Activated CD4-positive, alpha-beta T cell treated with anti-CD3 and anti-CD28 coated beads for 1 hour (primary cell): ENCODE data around the gene SERINC3.

Source experiments
- DNase-seq: peaks from one replicate; pipeline ENCODE4 v3.0.0-alpha.2; 2020

SERINC3 gene

DNA sequence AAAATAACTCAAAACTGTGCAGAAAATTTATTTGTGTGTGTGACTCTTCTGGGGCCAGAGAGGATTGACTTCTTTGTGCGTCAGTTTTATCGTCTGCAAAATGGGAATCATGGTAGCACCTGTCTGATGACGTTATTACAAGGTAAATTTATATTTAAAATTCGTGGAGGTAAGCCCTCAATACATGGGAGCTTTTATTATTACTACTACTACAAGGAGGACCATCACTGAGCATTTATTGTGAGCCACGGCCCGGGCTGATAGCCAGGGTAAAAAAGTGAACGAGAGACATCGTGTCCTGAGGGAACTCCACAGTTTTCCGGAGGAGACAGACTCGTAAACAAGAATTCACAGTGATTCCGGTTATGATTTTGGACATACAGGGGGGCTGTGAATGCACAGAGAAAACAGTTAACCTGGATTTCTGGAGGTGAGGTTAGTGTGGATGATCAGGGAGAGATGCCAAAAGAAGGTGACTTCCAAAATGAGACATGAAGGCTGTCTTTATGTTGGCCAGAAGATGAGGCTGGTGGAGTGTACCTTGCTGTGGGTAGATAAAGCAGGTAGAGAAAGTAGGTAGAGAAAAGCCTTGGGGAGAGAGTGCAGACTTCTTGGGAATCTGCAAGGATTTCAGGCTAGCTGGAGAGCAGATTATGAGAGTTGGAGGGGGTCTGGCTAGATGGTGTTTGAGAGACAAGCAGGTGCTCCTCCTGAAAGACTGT, 10.6 kb upstream of the SERINC3 start:
- no peak for DNase-seq

GRCh38 chr20:44528309-44528708, 6.4 kb upstream of the SERINC3 start:
- no peak for DNase-seq

DNA sequence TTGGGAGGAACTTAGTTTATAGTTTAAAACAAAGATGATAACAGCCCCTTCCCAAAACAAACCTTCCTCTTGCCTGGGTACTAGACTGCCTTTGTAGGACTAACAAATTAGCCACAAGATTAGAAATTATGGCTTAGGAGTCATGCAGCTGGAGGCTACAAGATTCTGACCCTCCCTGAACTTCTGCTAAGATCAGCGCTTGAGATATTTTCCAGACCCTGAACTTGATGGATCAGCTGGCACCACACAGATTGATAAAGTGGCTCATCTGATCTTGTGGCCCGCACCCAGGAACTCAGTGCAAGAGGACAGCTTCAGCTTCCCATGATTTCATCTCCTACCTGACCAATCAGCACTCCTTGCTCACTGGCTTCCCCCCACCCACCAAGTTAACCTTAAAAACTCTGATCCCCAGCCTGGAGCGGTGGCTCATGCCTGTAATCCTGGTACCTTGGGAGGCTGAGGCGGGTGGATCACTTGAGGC, 5.9 kb upstream of the SERINC3 start:
- DNase-seq, result no peak

GRCh38 chr20:44526129-44526528, 4.3 kb upstream of the SERINC3 start:
- no peak for DNase-seq

- DNase-seq, result no peak
Observed at GRCh38 chr20:44523746-44524145, 1.9 kb upstream of the SERINC3 start.

GRCh38 chr20:44522841-44523240, 971 bp upstream of the SERINC3 start:
- DNase-seq, result no peak

GRCh38 chr20:44520881-44521280, 989 bp downstream of the SERINC3 start:
- no peak for DNase-seq

- DNase-seq, result no peak
Observed at GRCh38 chr20:44518248-44518647, 3.6 kb downstream of the SERINC3 start.

DNA sequence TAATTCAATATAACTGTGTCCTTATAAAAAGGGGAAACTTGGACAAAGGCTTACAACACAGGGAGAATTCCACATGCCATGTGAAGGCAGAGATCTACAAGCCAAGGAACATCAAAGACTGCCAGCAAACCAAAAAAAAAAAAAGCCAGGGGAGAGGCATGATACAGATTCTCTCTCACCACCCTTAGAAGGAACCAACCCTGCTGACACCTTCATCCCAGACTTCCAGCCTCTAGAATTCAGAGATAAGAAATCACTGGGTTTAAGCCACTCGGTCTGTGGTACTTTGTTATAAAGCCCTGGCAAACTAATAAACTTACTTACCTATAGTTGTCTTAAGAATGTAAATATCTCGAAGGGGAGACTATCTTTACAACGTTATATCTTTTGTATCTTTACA, 4.4 kb downstream of the SERINC3 start:
- DNase-seq, result no peak

- no peak for DNase-seq
Observed at GRCh38 chr20:44516491-44516890, 5.4 kb downstream of the SERINC3 start.

DNA sequence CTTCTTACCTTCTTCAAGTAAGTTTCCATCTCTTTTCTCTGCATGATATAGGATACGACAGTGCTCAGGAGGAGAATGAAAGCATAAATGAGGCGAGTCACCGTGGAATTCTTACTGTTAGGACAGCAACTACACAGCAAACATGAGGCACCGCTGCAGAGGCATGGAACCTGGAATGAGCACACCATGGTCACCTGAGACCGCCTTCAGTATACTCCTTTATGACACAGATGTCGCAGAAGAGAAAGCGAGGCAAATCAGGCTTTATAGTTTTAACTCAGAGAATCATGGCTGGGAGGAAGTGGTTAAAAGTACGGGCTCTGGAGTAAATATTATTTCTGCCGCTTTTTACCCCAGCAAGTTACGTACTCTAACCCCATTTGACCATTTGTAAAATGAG, 8.0 kb downstream of the SERINC3 start:
- DNase-seq, result no peak

DNA sequence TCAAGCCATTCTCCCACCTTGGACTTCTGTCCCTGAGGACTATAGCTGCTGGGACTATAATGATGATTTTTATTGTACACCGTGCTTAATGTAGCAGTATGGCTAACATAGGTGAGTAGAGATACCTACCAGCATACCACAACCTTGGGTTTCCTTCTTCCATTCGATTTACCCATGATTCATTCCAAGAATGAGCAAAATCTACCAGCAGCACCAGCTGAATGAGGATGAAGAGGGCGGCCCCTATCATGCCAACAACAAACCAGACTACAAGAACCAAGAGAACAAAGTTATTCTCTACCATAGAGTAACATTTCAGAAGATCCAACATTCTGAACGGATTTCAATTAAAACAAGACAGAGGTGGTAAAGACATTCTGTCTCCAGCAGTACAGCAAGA, 12.1 kb downstream of the SERINC3 start:
- DNase-seq, result no peak

GRCh38 chr20:44504402-44505307, 17.2 kb downstream of the SERINC3 start:
- no peak for DNase-seq

DNA sequence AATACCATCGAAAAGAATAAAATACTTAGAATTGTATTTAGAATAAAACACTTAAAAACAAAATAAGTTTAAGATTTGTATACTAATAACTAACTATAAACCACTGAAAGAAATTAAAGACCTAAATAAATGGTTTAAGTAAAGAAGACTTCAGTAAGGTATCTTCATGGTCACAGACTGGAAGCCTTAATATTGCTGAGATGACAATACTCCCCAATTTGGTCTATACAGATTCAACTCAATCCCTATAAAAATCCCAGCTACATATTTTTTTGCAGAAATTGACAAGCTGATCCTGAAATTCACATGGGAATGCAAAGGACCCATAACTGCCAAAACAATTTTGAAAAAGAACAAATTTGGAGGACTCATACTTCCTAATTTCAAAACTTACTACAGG, 18.9 kb downstream of the SERINC3 start:
- no peak for DNase-seq

DNA sequence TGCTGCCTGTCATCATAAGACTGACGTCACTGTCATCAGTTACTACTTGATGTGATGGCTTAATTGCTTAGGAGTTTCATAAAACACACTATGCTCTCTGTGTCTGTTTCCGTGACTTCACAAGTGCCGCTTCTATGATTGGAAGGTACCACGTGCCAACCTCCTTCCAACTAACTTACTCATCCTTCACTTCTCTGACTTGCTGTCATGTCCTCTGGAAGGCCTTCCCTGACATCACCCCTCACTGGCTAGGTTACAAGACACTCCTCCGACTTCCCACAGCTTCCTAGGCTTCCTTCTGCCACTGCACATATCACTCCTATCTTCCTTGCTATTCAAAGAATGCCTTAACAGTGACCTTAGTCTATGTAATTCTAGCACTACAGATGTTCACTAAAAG, 20.4 kb downstream of the SERINC3 start:
- no peak for DNase-seq

- DNase-seq, result no peak
Observed at GRCh38 chr20:44500221-44500620, 21.6 kb downstream of the SERINC3 start.

DNA sequence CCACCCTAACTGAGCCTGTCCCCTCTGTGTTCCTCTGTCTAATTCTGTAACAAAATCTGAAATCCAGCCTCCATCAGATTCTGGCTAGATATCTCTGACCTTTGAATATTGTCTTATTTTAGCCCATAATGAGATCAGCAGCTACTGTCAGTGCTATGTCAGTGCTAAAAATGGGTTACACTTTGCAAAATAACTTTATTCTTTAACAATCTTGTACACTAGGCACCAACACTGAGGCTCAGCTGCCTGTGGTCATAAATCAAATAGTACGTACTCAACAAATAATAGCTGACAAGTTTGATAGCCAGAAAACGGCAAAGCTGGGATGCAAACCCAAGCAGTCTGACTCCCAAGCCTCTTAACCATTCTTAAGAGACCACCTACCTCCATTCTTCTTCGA, 24.1 kb downstream of the SERINC3 start:
- DNase-seq, result no peak

DNA sequence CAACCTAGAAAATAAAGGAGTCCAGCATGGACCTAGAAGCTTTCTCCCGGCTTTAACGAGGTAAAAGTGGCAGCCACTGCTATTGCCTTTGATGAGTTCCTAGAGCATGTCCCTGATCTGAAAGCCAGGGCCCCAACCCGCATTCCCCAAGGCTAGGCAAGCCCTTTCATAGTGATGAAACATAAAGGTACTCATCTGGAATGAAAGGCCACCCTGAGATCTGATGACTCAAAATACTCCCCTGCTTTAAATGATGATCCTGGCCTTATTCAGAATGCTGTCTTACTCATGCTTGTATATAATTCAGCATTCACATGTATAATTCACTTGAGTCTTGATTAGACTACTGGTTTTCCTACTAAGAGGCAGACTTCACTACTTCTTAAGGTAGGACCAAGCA, 24.9 kb downstream of the SERINC3 start:
- DNase-seq, result no peak

GRCh38 chr20:44495802-44496481, 25.9 kb downstream of the SERINC3 start:
- no peak for DNase-seq

- no peak for DNase-seq
Observed at GRCh38 chr20:44495257-44495656, 26.6 kb downstream of the SERINC3 start.

- no peak for DNase-seq
Observed at GRCh38 chr20:44494681-44495080, 27.2 kb downstream of the SERINC3 start.

DNA sequence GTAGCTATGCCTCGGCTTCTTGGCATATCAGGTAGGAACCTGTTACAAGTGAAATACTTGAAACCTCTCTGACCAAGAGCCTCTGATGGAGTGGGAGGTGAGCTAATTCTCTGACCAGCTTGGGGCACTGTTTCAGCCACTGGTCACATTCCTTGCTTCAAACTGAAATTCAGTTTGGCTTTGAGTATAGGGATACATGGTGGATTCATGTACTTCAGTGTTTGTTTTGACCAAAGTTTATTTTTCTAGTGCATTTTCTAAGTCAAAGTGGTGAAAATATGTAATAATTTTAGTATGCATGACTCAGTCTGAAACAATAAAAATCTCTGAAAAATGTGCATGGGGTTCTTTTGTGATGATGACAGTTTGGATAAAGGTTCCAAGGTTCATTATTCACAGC, 27.6 kb downstream of the SERINC3 start:
- no peak for DNase-seq

DNA sequence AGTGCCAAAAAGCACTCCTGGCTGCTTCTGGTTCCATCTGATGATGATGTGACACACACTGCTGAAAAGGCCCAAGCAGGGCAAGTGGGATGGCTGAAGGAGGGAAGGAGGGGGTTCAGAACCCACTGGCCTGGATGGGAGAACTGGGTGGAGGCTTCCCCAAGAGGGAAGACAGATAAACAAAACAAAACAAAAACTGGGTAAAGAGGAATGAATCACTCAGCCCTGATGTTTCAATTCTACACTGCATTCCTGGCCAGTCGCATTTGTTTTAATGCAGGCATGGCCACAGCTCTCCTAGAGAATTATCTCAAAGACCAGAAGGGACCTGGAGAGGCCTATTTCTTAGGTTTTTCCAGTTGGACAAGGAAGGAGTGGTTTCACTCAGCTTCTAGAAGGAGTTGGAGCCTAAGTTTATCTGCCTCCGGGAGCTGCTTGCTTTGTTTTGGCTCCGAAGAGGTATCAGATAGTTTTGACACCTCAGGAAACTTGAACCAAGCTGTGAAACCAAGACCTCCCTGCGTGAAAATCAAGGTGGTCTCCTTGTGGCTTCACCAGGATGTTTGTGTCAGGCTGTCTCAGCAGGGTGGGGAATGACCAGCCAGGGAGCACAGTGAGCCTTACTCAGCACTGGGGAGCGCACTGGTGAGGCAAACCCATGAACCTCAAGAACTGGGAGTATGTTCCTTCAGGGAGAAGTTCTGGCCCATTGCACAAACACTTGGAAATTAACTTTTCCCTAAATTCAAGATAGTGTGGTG, 30.1 kb downstream of the SERINC3 start:
- no peak for DNase-seq
